IPS DF 19.7 (cell line): Measurements from ENCODE around the gene PAIP2.
"Not testable (repeated sequence)": the region's sequence is repeated elsewhere in the genome, so short reads cannot be mapped to it uniquely, and the experiment has no call there.

Experiments used
- DNase-seq: peaks from one replicate; pipeline ENCODE4 v3.0.0-alpha.2; 2013; ENCODE audit warnings: low read depth, low spot score

PAIP2 gene

DNA sequence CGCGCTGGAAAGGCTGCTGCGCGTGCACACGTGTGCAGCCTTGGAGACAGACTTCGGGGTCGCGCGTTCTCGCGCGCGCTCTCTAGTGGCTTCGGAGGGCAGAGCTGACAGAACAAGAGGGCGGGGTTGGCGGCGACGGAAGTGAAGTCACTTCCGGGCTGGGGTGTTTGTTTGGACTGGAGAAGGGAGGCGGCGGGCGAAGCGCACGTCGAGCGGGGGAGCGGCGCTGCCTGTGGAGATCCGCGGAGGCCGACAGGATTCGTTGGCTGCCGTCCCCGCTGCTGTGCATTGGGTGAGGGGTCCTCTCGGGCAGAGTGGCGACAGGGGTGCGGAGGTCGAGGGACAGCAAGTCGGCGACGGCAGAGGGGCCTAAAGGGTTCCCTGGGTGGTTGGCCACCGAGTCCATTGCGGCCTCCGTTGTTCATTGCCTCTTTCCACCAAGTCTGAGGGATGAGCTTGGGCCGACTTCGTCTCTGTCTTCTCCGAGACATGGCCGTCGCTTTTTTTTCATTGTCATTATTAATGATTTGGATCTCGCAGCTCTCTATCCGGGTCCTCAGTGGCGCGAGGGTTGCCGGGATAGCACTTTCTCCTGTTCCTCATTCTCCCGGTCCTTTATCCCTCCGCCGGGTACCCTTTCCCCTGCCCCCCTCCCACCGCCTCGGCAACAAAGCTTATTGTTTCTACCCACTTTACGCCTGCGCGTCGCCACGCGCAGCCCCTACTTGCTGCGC lies at the start of gene PAIP2:
PAIP2 (plus strand) TSS at position 166 of the 734 bp plus-strand sequence. CDS start 21,931 bp downstream, outside the sequence.
- DNase-seq = peak; percentile 93

- no peak for DNase-seq
Measured at GRCh38 chr5:139293202-139293506, 48.5 kb upstream of the PAIP2 start.

GRCh38 chr5:139293507-139294373 lies 47.9 kb upstream of the PAIP2 start, which contains the start of gene MATR3:
MATR3 (plus strand) TSS chr5:139293740; CDS start chr5:139307416, 13,676 bp downstream.
- DNase-seq = peak; percentile 77

GRCh38 chr5:139294374-139295165 lies 47.1 kb upstream of the PAIP2 start:
- DNase-seq = no peak

GRCh38 chr5:139295346-139296057 lies 46.2 kb upstream of the PAIP2 start:
- DNase-seq = no peak

GRCh38 chr5:139296198-139296597 lies 45.5 kb upstream of the PAIP2 start:
- no peak for DNase-seq

DNA sequence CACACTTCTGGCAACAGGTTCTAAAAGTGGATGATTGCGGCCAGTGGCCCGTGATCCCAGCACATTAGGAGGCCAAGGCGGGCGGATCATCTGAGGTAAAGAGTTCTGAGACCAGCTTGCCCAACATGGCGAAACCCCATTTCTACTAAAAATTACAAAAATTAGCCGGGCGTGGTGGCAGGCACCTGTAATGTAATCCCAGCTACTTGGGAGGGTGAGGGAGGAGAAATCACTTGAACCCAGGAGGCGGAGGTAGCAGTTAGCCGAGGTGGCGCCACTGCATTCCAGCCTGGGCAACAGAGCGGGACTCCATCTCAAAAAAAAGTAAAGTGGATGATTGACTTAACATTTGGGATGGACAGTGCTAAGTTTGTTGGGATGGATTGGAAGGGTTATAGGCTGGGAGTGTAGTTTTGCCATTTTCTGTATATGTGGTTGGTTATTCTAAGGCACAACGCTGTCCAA lies 44.8 kb upstream of the PAIP2 start:
- DNase-seq = no peak

GRCh38 chr5:139297439-139298133 lies 44.1 kb upstream of the PAIP2 start:
- DNase-seq = no peak

DNA sequence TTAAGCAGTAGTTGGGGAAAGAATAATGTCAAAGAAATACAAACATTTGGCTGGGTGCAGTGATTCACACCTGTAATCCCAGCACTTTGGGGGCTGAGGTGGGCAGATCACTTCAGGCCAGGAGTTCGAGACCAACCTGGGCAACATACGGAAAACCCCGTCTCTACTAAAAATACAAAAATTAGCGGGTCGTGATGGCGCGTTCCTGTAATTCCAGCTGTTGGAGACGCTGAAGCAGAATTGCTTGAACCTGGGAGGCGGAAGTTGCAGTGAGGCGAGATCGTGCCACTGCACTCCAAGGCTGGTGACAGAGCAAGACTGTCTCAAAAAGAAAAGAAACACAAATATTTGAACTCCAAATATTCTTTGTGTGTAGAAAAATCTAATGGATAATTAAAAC lies 43.4 kb upstream of the PAIP2 start:
- no peak for DNase-seq

GRCh38 chr5:139299486-139299885 lies 42.2 kb upstream of the PAIP2 start:
- no peak for DNase-seq

GRCh38 chr5:139301808-139302499 lies 39.7 kb upstream of the PAIP2 start:
- DNase-seq = no peak

DNA sequence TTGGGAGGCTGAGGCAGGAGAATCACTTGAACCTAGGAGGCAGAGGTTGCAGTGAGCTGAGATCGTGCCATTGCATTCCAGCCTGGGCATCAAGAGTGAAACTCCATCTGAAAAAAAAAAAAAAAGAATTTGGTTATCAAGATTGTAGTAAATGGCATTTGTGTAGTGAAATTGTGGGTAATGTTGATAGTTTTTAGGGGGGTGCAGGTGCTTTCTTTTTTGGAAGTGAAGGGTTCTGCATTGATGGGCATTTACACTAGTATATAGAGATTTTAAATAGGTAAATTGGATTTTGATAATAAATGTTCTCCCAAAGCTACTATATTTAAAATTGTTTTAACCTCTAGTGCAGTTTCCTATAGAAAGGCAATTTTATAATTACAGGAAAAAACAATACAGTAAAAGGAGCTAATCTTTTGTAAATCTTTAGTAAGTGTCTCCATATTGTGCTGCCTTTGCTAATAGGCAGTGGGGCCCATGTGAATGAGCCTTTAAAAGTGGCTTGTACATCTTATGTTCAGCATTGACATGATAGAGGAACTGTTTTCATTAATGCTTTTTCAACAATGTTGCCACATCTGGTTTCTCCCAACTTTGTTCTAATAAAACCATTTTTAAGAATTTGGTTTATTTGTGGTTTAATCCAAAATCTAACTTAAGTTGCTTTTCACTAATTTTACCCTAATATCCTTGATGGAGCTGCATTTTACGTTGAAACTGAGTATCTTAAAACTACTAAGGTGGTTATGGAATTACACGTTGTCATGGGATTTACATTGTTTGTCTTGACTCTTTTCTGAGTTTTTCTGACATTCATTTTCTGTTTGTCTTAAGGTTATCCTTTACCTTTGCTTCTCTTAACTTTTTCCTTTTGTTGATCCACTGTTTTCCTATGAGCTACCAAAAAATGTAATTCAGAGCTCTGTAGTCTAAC lies 37.0 kb upstream of the PAIP2 start:
- DNase-seq = no peak

DNA sequence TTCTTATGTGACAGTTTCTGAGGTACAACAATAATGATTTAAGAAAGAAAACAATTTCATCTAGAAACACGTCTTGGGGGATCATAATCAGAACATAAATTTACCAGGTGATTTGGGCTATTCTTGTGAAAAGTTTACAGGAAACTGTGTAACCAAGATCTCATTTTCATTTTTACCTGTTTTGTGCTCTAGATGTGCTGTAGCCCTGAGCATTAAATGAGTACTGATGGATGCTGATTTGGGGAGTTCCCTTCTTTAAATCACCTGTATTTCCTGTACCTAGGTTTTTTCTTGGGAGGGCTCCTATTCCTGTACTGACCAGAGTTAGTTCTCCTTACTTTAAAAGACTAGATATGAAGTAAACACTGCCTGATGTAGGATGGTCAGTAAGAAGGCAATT lies 35.5 kb upstream of the PAIP2 start:
- no peak for DNase-seq

GRCh38 chr5:139306628-139307379 lies 34.9 kb upstream of the PAIP2 start:
- DNase-seq = no peak

GRCh38 chr5:139308797-139309196 lies 32.9 kb upstream of the PAIP2 start:
- no peak for DNase-seq

DNA sequence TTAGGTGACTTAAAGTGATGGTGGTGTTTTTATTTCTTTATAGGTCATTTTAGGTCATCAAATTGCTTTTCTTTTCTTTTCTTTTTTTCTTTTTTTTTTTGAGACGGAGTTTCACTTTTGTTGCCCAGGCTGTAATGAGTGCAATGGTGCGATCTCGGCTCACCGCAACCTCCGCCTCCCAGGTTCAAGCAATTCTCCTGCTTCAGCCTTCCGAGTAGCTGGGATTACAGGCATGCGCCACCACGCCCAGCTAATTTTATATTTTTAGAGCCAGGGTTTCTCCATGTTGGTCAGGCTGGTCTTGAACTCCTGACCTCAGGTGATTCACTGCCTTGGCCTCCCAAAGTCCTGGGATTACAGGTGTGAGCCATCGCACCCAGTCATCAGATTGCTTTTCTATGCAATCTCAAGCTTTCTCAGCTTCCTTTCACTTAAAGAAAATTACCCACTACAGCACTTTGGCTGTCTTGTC lies 30.9 kb upstream of the PAIP2 start:
- not testable (repeated sequence) for DNase-seq

DNA sequence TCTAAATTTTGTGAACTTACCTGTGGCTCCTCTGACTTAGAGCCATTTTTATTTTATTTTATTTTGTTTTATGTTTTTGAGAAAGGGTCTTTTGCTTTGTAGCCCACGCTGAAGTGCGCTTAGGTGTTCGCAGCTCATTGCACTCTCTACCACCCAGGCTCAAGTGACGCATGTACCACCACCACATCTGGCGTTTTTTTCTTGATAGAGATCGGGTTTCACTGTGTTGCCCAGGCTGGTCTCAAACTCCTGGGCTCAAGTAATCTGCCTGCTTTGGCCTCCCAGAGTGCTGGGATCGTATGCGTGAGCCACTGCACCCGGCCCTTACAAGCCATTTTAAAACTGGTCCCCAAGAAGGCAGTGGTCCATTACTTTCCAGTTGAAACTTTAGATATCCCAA lies 29.6 kb upstream of the PAIP2 start:
- no peak for DNase-seq

DNA sequence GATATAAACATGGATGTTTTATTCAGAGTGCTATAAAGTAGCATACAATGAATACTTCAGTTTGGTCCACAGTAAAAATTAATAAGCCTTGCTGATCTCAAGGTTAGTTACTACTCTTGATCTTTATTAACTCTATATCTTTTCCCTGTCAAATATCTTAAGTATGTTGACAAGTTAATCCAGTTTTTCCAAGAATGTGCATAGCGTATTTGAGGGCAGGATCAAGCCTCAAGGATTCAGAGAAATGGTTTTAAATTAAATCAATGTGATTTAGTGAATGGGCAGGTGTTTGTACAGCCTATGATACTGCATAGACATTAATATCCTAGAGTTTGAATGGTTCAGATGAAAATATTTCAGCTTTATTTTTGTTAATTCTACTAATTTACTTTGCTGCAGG lies 27.4 kb upstream of the PAIP2 start:
- DNase-seq = no peak
